Stimulated activated naive CD4-positive, alpha-beta T cell treated with Interleukin-2 at 50 U/mL for 16 hours (primary cell): ENCODE measurements around the gene ZBTB7C.

ENCODE experiments used
- DNase-seq: peaks from one replicate; lab custom pipeline; 2025; lab: John Stamatoyannopoulos, UW

Gene ZBTB7C

GRCh38 chr18:48191494-48191893 is 217.7 kb downstream of the ZBTB7C start:
- DNase-seq: no peak

GRCh38 chr18:48190994-48191393 is 218.2 kb downstream of the ZBTB7C start:
- DNase-seq: no peak

DNA sequence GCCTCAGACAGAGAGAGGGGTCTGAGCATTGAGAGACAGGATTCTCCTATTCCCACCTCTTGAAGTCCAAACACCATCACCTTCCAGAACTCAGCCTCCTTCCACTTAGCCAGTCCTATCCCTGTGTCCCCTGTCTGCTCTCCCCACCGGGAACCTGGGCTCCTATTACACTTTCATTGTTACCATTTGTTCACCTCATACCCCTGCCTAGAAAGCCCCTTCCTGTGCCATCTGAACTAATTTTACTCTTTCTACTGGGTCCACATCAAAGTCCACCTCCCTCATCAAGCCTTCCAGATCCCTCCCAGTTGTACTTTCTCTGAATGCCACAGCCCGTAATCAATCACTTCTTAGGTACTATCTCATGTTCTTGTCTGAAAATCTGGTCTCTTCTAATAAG is 220.6 kb downstream of the ZBTB7C start:
- DNase-seq: no peak

DNA sequence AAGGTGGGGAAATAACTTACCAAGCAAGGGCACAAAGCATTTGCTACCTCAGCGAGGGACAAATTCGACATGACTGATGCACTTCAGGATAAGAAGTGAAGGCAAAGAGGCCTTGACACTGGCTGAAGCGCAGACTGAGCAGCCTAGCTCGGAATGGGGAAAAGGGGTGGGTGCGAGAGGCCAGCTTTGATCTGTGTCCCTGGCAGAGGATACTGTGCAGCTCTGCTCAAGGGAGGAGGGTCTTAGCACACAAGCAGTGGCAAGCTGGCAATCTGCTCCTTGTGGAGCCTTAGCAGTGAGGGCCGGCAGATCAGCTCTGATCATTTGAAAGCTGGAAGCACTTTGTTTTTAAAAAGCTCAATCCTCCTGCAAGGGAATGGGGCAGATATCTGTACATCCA is 222.3 kb downstream of the ZBTB7C start:
- DNase-seq: no peak

DNA sequence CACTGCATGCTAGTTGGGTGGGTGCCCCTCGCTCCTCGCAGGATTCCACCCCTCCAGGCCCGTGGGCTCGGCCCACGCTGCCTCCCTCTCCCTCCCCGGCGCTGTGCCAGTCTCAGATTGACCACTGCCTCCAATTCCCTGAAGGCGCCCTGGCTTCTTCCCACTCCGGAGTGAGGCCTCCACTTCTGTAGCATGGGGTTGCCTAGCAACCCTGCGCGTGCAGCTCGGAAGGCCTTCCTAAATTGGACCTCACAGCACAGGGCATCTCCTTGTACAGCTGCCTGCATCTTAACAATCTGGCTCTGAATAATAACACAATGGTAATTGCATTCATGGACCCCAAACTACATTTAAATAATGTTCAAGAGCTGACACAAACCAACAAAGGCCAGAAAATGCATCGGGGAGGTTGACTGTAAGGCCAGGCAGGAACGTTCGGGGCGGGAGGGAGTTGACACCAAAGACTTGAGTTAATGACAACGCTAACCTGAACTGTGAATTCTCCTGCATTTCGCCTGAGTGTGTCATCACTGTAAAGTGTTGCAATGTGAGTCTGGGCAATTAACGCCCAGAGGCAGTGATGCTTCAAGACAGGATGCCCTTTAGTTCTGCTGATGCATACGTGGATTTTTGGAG is 222.9 kb downstream of the ZBTB7C start:
- no peak for DNase-seq

- DNase-seq: no peak
Observed at GRCh38 chr18:48184118-48184517, 225.1 kb downstream of the ZBTB7C start.

DNA sequence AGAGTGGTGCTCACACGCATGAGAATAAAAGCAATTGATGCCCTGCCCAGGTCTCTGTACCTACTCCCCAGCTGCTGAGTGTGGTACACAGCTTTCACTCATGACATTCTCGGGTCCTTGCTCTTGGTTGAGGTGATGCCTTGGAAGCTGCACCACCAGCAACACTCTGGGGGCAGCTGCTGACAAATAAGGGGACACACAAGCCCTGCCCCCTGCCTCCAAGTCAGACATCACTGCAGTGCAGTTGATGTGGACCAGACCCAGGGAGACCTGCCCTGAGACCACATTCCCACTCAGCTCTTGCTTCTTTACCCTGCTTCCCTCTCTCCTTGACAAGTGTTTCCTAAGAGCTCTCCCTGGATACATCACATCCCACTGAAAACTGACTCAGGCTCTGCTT is 225.6 kb downstream of the ZBTB7C start:
- DNase-seq: no peak

DNA sequence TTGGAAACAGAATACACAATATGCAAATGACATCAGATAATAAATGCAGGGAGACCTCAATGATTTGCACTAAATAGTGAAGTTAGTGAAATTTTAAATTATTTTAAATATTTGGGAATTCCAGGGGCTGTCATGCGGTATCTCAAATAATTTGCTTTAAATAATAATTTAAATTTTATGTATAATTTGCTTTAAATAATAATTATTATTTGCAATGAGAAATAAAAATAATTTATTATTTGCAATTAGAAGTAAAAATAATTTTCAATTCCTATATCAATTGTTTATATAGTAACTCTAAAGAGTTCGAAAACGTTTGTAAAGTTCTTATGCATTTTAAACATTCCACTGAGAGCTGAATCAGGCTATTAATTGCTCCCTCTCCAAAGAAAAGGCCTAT is 226.4 kb downstream of the ZBTB7C start:
- no peak for DNase-seq

- no peak for DNase-seq
Observed at GRCh38 chr18:48181857-48182256, 227.3 kb downstream of the ZBTB7C start.

- no peak for DNase-seq
Observed at GRCh38 chr18:48181087-48181823, 227.9 kb downstream of the ZBTB7C start.

- DNase-seq: no peak
Observed at GRCh38 chr18:48179666-48180065, 229.5 kb downstream of the ZBTB7C start.

GRCh38 chr18:48179001-48179400 is 230.2 kb downstream of the ZBTB7C start:
- DNase-seq: no peak

DNA sequence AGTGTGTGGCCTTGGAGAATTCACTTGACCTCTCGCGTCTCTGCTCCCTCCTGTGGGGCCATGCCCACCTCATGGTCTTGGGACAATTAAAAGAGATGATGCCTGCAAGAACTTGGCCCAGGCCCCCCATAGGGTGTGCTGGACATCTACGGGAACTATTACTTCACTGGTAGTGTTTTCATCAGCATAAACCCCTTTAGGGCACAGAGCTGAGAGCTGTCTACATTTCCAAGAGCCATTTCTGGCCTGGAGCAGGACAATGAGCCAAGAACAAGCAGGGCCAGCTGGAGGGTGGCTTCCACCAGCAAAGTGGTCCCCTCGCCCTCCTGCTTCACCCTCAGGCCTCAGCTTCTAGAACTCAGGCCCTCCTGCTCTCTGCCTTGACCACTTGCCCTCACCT is 232.3 kb downstream of the ZBTB7C start:
- no peak for DNase-seq

DNA sequence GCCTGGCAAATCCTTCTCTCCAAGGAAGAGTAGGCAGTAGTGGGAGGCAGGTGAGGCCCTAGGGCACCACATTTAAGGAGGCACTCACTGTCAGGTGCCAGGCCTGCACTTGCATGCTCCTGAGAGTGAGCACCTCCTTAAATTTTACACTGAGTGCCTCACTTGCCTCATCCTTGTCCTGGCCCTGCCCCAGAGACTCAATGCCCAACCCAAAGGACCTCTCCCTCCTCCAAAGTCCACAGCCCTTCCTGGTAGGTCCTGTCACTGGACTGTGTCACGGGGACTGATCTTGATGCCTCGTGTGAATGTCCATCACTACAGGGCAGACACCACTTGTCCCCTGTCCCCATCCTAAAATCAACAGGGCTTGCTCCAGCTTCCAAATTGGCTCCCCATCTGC is 235.6 kb downstream of the ZBTB7C start:
- DNase-seq: no peak

- DNase-seq: no peak
Observed at GRCh38 chr18:48172226-48173006, 236.8 kb downstream of the ZBTB7C start.

GRCh38 chr18:48171490-48172188 is 237.5 kb downstream of the ZBTB7C start:
- no peak for DNase-seq

GRCh38 chr18:48170651-48171050 is 238.5 kb downstream of the ZBTB7C start:
- DNase-seq: no peak

DNA sequence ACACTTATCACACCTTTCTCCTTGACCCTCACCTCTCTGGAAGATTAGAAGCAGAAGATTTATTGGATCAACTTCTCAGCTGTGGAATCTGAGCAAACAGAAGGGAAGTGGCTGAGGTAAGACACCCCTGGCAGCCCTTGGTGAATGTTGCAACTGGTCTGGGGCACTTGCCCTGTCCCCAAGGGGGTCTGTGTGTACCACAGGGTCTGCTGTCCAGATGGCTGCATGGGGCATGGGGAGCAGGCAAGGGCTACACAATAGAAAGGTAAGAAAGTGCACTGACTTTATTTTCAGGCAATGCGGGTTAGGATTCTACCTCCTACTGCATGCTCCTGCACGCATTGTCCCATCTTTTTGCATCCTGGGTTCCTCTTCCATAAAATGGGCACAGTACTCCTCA is 240.3 kb downstream of the ZBTB7C start:
- no peak for DNase-seq

GRCh38 chr18:48167897-48168253 is 241.3 kb downstream of the ZBTB7C start:
- DNase-seq: no peak

DNA sequence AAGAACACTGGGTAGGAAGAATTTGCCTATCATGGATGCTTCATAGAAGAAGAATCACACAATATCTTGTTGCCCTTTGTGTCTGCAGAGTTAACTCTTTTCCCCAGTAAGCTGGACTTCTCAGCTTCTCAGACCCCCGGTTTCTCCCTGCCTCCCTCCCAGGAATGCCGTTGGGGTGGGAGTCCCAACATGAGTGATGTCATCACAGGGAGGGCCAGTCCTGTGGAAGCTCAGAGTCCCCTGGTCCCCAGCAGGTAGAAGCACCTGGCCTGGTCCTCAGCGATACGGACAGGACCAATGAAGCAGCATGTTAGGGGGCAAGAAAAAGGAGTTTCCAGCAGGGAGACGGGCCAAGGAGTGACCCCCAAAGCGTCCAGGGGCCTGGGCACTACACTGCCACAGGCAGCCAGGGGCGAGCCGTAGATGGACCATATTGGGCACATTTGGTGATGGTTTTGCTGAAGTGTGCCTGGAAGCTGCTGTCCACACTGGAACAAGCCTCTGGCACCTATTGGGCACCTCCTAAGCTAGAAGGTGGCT is 242.8 kb downstream of the ZBTB7C start:
- no peak for DNase-seq

DNA sequence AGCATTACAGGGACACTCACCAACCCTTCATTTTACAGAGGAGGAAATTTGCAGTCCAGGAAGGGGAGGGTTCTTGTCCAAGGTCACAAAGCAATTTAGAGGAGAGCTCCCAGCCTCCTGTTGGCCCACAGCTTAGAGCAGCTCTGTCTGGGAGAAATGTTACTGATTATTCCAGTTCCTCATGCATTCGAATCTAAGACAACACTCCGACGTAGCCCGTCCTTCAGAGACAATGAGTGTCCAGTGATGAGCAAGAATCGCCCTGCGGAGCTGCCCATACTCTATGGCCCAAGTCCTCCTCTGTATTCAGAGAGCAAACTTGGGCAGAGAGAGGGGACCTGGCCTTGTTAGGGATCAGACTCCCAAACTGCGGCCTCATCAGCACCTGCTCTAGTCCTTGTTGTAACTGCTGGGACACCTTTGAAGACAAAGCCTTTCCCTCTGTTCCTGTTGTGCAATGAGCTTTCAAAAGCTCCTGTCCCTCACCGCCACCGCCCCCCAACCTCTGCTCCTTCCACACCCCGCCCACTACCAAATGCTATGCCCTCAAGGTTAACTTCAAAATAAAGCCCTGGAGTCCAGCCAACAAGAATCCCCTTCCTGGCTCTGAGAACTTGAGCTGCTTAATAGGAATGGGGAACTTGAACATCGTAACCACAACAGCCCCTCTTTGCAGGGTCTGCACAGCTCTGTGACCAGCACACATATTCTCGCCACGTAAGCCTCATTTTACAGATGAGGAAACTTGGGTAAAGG is 243.9 kb downstream of the ZBTB7C start:
- no peak for DNase-seq

DNA sequence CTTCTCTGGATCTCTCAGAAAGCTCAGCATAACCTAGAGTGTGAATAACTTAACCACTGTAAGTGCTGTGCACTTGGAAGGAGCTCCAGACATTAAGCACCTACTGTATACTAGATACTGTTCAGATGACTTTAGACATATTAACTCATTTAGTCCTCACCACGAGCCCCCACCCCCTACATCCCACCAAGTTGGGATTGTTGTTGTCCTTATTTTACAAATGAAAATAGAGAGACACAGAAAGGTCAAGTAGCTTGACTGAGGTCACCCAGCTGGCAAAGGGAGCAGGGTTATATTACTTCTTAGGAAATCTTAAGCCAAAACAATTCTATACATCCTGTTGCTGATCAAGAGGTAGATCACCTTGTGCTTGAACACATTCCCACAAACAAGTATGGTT is 244.5 kb downstream of the ZBTB7C start:
- no peak for DNase-seq
